ENCODE results near the gene NOLC1.

- TF ChIP-seq POLR2A (IDR thresholded peaks at IDR 0.05; ENCODE audit: low read depth, low read length): no peak
- TF ChIP-seq POLR2AphosphoS5 (IDR thresholded peaks at IDR 0.05; ENCODE audit: low read depth, low read length): no peak
- no peak for TF ChIP-seq TAF1 (IDR thresholded peaks at IDR 0.05; ENCODE audit: low read depth, low read length)
- no peak for TF ChIP-seq PAX5 (IDR thresholded peaks at IDR 0.05; ENCODE audit: insufficient read depth, low read length, severe bottlenecking)
- TF ChIP-seq SPI1 (IDR thresholded peaks at IDR 0.05; ENCODE audit: low read depth, low read length): no peak
Measured at GRCh38 chr10:102123223-102123622, 29.0 kb upstream of the NOLC1 start.

Measured in GM12891 (cell line).